AG08396 (cell line): ENCODE data around the gene WDR5B.

Experiments used
- DNase-seq: peaks from one replicate; pipeline ENCODE4 v3.0.0; 2012; ENCODE audit warnings: low spot score, mixed read lengths

The WDR5B gene

DNA sequence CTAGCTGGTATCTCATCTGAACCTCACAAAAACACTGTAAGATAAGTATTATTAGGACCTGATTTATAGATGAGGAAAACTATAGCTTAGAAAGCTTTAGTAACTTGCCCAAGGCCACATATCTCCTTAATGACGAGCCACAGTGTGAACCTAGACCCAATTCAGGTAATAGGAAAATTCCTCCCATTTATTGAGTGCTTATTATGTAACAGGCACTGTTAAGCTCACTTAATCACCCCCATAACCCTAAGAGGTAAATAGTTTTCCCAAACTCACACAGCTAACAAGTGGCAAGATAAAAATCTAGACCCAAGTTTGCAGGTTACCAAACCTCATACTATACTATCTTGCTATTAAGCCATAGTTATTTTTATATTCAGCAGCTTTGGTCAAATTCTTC, 7.9 kb downstream of the WDR5B start:
- DNase-seq = no peak

DNA sequence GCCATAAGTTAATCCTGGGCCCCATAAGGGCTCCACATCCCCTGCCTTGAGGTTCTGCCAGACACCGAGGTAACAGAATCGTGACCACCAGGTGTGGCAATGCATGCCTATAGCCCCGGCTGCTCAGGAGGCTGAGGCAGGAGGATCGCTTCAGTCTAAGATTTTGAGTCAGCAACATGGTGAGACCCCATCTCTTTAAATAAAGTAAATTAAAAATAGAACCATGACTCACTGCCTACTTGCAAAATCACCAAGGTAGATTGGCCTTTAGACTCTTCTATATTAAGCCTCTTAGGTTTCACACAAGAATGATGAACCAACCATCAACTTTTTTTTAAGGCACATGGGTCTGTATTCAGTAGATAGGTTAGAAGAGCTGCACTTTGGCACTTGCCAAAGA, 9.7 kb downstream of the WDR5B start:
- no peak for DNase-seq

DNA sequence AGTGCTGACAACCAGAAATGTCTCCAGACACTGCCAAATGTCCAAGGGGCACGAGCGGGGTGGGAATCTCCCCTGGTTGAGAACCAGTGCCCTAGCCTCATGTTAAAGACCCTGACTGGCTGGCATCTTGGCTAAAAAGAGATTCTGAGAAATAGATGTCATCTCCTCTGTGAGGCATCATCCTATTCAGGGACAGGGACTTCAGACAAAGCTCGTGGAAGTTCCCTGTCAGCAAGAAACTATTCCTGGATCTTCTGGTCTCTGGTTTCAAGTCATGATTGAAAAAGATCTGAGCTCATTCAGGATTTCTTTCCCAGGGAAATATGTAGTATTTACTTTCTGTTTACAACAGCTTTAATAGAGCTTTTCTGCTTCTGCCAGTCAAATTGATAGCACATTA, 10.8 kb downstream of the WDR5B start:
- DNase-seq = no peak

DNA sequence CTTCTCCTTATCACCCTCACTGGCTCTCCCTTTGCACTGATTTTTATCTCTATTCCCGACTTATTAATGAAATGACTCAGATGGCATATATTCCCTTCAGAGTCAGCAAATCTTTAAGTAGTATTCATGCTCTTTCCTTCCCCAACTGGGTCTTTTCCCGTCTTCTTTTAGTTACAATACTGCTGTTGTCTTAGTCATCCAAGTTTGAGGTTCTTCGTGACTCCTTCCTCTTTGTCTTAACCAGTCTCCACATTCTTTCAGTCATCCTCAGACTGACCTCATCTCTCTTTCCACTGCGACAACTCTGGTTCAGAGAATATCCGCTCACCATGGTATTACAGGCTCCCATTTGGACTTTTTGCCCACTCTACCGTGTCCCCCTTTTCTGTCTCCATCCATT, 12.4 kb downstream of the WDR5B start:
- no peak for DNase-seq

DNA sequence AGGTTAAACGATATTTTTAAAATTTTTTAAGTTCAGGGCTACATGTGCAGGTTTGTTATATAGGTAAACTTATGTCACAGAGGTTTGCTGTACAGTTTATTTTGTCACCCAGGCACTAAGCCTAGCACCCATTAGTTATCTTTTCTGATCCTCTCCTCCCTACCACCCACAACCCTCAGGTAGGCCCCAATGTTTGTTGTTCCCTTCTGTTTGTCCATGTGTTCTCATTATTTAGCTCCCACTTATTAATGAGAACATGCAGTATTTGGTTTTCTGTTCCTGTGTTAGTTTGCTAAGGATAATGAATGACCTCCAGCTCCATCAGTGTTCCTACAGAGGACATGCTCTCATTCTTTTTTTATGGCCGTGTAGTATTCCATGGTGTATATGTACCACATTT, 16.9 kb downstream of the WDR5B start:
- DNase-seq = no peak

DNA sequence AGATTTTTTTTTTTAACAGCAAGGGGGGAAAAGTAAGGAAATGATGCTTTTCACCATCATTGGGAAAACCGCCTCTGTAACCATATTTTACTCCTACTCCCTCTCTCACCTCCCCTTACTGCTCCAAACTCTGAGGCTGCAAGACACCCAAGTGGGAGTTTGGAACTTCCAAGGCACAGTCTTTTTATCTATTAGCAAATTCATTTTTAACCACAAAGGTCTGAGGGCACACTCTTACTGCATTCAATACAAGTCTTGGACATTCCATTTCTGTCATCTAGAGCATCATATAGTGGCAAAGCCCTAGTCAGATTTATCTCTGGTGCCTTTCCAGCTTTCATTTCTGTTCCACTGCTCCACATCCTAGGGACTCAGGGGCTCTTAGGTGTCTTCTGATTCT, 18.7 kb downstream of the WDR5B start:
- no peak for DNase-seq

DNA sequence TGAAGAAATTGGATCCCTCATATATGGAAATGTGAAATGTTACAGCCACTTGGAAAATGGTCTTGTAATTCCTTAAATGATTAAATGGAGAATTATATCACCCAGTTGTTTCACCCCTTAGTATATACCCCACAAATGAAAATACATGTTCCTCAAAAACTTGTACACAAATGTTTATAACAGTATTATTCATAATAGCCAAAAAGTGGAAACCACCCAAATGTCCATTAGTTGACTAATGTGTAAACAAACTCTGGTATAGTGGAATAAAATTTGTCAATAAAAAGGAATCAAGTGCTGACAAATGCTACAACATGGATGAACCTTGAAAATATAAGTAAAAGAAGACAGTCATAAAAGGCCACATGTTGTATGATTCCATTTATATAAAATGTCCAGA, 19.4 kb downstream of the WDR5B start:
- DNase-seq = no peak

DNA sequence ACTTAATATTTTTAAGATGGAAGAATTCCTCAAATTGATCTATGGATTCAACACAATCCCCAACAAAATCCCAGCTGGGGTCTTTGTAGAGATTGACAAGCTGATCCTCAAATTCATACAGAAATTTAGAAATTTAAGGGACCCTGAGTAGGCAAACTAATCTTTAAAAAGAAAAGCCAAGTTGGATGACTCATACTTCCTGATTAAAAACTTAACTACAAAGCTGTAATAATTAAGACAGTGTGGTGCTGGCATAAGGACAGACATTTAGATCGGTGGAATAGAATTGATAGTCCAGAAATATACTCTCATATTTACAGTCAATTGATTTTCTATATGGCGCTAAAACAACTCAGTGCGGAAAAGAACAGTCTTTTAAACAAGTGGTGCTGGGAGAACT, 20.3 kb downstream of the WDR5B start:
- DNase-seq = no peak

DNA sequence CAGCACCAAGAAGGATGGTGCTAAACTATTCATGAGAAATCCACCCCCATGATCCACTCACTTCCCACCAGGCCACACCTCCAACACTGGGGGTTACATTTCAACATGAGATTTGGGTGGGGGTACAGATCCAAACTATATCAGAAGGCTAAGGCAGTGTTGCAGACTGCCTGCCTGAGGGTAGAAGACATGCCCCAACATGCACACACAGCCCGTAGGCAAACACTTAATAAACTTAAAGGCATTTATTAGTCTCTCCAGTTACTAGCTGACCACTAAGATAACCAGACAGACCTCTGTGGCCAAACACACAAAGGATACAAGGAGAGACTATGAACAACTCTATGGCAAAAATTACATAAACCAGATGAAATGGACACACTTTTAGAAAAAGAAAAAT, 21.7 kb downstream of the WDR5B start:
- DNase-seq = no peak

DNA sequence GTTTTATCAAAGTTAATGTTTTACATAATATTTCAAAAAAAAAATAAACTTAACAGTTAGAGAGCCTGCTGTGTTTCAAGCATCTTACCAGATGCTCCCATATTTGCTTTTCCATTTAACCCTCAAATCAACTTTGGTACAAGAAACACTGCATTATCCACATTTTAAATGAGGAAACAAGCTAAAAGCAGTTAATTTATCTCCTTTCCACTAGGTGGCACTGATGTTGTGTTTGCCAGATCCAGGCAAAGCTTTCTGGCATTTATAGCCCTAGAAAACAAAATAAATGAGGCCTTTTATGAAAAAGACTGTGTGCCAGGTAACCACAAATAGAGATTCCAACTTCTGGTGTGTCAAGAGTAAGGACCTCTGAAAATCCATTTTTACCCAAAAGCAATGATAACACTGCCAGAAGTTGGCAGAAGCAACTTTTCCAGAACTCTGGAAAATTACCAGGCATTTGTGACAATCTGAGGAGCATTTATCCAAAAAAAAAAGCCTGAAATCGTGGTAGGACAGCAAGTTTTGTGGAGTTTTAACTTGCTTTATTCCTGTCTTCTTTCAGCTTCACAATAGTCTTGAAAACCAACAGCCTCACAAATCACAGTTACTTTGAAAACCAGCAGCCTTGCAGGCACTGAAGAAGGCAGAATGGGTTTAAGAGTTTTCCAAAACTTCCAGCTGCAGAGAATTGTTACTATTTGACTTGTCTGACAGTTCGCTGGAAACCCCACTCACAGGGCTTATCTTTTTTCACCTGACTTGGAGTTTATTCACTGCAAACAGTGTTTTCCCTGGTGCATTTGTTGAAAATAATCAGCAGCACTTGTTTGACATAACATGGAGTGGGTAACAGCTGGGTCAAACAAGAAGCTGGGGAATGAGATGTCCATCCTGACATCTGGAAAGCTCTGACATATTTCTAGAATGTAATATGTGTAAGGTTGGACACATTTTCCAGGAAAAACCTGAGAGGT, 22.7 kb downstream of the WDR5B start:
- DNase-seq = peak; percentile 47

DNA sequence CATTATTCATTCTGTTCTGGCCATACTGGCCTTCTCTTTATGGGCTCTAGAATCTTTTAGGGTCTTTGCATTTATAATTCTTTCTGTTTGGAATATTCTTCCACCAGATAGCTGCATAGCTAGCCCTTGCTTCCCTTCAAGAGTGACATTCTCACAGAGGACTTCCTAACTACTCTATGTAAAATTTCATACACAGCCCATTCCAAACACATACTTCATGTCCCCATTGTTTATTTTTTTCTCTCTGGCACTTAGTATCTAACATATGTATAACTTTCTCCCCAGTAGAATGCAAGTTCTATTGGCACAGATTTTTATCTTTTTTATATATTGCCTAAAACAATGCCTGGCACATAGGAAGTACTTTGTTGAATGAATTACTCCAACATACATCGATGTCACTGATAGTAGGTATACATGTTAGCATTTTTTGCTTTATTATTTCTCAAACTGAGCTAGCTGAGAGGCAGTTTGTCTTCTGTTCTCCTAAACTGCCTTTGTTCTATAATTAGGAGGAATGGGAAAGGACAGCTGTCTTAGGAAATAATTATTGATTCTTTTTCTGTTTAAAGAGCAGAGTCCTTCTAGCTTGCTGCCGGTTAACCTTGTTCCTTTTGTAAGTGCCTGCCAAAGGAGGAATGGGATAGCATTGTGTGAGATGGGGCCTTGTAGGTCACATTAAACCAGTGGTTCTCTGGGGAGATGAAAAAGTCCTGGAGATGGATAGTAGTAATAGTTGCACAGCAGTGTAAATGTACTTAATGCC, 24.0 kb downstream of the WDR5B start:
- no peak for DNase-seq

DNA sequence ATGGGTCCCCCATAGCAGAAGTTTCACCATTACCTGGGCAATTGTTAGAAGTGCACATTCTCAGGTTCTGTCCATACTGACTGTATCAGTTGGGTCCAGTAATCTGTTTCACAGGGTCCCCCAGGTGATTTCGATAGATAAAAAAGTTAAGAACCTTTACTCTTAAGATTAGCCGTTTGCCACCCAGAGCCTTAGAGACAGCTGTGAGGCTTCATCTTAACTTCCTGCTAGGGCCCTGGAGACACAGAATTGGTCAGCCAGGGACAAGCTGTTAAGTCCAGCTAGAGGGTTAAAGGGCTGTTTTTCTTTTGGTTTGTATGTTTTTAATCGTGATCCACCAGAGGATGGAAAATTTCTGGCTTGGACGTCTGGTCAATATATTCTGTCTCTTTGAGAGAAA, 25.2 kb downstream of the WDR5B start:
- no peak for DNase-seq

DNA sequence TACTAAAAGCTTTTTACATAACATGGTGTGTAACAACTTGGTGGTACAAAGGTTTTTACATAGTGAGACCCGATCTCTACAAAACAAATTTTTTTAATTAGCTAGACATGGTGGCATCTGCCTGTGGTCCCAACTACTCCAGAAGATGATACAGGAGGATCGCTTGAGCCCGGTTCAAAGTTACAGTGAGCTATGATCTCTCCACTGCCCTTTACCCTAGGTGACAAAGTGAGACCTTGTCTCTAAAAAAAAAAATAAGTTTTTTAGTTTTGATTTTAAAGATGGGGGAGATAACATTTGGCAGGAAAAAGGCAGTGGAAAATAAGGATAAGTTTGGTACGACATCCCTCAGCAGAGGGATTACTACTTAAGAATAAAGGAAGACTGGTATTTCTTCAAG, 26.0 kb downstream of the WDR5B start:
- no peak for DNase-seq

DNA sequence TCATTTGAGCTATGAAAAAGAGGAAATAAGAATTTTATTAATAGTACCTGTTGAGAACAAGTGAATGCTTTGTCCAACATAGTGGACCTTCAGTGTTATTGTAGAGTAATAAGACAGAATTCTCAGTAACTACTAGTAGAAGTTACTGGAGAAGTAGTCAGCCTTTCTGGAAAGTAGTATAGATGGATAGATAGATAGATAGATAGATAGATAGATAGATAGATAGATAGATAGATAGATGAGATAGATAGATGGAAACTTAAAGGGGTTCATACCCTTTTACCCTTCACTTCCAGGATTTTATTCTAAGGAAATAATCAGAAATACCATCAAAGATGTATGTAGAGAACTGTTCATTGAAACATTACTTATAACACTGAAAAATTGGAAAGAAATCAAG, 26.7 kb downstream of the WDR5B start:
- DNase-seq = no peak

DNA sequence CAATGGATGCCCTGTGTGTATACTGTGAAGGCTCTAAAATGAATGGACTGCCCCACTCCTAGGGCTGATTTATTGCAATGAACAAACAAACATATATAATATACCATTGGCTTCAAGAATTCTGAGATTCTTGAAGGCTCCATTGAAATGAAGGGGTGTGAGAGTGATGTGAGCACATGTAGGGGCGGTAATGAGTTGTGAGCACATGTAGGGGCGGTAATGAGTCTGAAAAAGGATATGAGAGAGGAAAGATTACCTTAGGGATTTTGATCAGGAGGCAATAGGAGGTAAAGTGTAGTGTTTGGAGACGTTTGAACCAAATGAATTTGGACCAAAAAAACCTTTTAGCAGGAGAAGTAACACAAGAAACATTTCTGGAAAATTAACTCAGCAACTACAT, 28.2 kb downstream of the WDR5B start:
- DNase-seq = no peak

DNA sequence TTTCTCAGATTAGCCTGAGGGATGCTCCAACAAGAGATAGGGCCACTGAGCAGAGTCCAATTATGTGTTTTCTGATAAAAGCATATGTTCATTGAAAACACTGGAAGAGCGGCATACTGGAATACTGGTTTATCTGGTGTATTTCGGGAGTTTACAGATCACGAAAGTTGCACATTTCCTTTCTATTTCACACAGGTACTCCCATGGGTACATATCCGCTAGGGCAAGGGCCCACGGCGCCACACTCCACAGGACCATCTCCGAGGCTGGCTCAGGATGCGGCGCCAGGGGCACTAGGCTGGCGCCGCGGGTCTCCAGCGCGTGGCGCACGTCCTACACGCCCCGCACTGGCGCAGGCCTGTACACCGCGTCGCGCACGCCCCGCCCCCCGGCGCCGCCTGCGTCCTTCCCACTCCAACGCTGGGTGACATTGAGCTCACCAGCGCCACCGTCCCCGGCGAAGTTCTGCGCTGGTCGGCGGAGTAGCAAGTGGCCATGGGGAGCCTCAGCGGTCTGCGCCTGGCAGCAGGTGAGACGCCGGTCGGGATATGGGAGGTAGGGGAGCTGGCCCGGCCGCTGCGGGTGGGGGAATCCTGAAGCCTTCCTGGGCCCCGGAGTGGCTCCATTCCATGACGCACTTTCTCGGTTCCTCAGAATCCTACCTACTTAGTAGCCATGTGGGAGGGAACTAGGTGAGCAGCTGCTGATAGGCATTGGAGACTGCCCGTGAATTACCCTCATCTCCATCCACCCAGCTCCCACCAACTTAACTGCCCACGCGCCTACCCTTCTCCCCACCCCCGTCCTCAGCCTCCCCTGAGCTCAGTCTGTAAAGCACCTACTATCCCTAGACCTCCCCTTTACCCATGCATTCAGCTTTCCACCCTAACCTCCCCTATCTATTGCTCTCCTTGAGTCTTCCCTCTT, 31.8 kb downstream of the WDR5B start, which contains the start of gene FAM162A:
Gene FAM162A, plus strand, starts transcription at position 412 of the 927 bp plus-strand sequence. Its CDS starts 84 bp downstream, at position 496.
- DNase-seq = peak; percentile 92

DNA sequence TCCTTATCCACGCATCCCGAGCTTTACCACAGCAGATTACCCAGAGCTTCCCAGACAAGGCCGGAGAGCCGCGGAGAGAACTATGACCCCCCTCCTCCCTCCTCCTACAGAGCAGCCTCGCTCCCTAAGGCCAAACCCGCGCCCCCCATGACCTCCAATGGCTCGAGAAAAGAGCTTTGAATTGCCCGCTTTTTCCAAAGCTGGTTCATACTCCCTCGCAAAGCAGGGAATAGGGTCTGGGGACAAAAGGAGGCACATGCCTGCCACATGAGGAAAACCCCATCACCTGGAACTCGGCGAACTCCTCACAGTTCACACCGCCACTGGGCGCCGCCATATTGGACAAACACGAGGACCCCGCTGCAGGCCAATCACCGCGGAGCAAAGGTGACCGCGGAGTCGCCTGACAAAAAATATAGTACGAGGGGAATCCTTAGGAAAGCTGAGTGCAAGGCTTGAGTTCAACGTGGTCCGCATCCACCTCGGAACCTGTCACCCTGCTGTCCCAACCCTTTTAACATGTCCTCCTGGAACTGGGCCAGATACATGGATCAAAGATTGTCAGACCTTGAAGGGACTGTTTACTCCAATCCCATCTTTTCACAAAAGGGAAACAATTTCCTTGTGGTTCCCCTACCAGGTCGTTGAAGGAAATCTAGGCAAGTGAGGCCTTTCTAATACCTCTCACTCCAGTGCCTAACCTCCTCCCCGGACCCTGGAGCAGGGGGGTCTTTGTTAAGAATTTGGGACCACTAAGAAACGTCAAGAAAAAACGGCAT, 32.8 kb downstream of the WDR5B start, which contains the start of gene MIX23:
Gene MIX23, minus strand, starts transcription at position 344 of the 779 bp plus-strand sequence. Its CDS starts 7 bp downstream, at position 337.
- DNase-seq = peak; percentile 90

DNA sequence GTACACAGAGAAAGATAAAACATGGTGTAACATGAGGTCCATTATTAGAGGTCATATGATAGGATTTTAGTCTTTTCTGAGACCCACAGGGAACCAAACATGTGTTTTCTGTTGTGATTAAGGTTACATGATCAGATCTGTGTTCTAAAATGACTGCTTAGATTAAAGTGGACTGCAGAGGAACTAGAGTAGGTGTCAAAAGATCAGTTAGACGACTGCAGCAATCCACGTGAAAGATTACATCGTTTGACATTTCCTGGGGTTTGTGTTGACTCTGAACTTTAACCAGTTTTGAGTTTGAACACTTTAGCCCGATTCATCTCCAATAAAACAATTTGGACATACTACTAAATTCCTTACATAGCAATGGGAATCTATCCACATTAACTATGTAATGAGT, 37.9 kb downstream of the WDR5B start:
- no peak for DNase-seq

DNA sequence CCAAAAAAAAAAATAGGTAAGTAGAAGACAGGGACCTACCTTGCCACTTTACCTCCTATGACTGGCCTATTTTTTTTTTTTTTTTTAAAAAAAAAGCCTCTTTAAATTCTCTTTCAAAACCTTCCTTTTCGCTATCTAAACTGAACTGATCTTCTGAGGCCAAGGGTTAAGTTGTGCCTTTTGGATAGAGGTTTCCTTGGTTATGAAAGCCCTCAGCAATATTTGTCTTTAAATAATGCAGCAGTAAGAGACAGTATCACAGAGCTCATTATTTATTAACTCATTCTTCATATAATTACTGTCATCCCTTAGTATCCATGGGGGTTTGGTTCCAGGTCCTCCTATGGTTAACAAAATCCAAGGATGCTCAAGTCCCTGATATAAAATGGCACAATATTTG, 41.8 kb downstream of the WDR5B start:
- no peak for DNase-seq

DNA sequence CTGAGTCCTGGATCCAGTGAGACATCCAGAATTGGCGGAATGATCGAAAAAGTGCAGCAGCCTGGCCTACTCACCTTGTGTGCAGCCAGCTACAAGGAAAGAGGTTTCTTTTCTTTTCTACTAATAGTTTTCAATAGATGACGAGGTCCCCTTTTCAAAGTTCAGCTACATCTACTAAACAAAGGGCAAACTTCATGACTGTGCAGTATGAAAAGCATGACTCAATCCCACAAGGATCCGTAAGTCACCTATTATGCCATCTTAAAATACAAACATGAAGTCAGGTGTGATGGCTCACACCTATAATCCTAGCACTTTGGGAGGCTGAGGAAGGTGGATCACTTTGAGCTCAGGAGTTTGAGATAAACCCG, 49.5 kb downstream of the WDR5B start:
- DNase-seq = no peak
